ENCODE results near the gene FBXW12.
"Not testable (repeated sequence)": the region's sequence is repeated elsewhere in the genome, so short reads cannot be mapped to it uniquely, and the experiment has no call there.

Gene FBXW12

DNA sequence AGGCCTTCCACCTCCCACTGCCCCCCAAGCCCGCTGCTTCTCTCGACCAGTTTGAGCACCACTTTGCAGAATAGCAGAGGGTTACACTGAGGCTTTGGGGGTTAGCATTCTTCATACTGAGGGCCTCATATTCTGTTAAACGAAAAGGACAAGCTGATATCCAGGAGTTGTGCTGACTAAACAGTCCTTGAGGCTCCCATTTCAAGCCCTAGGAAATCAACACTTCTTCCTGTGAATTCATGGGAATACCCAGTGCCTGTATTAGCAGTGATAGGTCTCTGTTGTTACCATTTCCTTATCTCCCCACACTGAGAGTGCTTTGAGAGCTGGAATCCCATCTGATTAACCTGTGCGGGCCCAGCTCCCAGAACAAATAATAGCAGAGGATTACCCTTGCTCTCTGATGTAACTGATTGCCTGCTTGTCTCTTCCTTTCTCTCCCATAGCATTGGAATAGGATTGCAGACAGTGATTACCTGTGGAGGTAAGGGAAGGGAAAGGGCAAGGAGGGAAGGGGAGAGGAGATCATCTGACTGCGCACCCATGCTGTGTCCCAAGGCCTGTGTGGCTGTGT lies 930 bp downstream of the FBXW12 start:
- no peak for DNase-seq

DNA sequence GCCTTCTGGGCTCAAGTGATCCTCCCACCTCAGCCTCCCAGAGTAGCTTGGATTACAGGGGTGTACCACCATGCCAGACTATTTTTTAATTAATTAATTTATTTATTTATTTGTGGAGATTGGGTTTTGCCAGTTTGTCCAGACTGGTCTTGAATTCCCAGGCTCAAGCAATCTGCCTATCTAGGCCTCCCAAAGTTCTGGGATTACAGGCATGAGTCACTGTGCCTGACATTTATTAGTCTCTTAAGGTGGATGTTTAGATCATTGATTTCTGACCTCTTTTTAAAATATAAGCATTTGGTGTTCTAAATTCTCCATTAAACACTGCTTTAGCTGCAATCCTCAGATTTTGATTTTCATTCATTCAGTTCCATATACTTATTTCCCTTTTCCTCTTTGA lies 15.6 kb downstream of the FBXW12 start:
- DNase-seq: no peak

DNA sequence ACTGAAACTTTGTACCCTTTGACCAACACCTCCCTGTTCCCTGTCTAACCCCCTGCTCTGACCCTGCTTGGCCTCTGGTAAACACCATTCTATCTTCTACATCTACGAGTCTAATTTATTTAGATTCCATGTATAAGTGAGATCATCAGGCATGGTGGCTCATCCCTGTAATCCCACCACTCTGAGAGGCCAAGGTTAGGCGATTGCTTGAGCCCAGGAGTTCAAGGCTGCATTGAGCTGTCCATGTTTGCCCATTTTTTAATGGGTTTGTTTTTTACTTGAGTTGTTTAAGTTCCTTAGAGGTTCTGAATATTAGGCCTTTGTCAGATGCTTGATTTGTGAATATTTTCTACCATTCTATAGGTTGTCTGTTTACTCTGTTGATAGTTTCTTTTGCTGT lies 16.9 kb downstream of the FBXW12 start:
- DNase-seq: no peak

DNA sequence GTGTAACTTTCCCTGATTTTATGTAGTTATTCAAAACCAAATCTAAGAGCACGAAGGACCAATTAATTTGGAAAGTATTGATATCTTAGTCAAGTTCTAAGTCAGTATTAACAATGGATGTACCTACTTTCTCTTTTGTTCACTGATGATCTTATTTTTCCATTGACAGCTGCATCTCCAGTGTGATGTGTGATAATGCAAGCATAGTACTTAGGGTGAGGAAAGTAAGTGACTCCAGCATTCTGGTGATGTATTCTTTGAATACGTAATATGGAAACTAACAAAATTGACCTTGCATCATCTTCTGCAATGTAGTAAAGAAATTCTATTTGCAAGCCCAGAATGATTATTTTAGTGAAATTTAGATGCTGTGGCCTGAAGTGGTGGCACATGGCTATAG lies 22.4 kb downstream of the FBXW12 start:
- no peak for DNase-seq

DNA sequence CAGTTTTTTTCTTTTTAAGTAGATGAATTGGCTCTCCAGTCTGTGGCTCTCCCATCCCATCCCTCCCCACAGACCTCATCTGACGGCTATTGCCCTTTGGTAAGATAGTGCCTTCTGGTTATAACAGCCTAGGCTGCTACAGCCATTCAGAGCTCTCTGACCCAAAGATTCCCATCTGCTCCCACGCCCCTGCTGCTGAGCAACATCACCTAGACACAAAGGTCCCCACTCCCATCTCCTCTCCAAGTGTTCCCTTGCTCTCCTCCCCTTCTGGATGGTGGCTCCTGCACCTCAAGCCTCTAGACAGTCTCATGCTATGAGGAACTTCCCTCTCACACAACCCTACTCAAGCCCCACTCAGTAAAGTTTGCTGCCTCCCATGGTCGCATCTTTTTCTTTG lies 23.7 kb downstream of the FBXW12 start:
- no peak for DNase-seq

DNA sequence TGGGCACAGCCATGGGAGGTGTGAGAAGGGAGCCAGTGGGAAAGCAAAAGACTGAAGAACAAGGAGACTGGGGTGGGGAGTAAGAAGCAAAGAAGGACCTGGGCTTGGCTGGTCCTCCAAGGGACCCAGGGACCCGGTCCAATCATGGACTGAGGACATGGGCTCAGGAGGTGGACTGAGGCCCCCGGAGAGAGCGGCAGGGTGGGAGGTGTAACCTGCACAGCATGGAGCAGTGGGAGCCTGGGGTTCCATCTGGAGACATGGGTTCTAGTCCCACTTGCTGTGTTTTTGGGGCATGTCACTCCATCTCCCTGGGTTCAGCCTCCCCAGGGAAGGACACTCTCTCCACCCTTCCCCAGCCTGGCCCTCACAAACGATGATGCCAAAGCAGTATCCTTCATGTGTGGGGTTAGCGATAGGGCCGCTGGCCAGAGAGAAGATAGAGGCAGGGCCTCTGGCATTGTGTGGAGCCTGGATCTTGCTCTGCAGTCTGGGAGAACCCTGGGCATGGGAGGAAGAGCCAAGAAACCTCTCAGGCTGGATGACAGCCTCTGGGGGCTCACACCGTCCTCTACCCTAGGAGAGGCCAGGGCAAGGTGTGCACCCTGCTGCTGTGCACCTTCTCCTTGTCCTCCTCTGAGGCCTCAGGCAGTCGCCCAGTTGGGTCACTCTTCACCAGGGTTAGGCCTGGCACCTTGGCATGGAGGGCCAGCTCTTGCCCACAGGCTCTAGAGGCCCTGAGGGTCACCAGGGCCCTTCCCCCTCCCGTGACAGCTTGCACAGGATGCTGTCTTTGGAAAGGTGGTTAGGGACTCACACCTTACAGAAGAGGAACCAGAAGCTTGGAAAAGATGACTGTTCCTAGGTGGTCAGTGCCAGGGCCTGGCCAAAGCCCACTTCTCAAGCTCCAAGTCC lies 26.0 kb downstream of the FBXW12 start:
- no peak for DNase-seq

DNA sequence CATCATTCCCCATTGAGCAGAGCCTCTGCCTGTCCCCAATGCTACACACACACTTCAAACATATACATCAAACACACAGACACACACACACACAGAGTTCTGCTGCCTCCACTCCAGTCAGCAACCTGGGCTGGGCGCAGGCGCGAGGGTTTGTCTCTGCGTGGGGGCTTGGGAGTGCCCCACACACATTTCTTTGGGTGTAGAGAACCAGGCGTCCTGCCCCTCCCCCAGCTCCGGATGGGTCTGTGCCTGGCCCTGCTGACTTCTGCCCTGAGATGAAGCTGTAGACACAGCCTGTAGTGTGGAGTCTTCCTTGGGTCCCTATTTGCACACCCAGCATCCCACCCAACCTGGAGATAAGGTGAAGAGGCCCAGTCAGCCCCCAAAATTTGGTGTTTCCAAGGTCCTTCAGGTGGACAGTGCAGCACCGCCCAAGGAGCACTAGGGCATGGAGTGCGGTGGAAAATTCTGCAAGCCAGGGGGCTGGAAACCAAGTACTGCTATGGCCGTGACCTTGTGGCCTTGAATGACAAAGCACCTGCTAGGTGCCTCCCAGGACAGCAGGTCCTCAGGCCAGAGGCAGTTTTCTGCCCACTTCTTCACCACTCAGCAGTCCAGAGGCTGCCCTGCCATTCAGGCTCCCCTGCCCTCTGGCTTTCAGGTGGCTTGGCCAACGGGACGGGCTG lies 26.8 kb downstream of the FBXW12 start:
- no peak for DNase-seq

DNA sequence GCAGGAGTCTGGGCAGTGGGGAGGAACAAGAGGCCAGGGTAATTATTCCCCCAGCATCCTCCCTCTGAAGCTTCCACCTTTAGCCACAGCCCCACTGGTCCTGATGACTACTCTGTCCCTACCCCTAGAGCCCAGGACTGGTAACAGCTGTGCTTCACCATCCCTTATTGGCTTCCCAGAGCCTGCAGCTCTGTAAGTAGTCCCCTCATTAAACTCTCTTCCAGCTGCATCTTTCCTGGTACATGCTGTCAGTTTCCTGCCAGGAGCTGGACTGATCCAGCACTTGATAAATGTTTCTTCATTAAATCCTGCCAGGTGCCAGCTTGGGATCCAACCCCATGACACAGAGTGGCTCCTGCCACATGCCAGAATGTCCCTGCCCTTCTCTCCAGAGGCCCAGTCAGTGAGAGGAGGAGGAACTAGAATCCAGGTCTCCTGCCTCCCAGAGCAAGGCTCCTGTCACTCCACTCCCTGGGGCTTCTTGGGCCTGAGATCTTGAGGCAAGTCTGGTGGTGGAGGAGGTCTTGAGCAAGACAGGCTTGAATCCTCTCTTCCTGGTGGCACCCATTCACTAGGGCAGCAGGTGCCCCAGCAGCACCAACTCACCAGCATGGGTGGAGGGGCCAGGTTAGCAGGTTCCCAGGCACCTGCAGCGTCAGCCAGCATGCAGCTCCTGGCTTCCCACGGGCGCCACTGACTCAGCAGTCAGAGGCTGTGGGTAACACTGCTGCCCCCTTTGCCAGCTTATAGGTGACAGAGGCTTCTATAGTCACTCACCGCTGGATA lies 27.6 kb downstream of the FBXW12 start:
- no peak for DNase-seq

DNA sequence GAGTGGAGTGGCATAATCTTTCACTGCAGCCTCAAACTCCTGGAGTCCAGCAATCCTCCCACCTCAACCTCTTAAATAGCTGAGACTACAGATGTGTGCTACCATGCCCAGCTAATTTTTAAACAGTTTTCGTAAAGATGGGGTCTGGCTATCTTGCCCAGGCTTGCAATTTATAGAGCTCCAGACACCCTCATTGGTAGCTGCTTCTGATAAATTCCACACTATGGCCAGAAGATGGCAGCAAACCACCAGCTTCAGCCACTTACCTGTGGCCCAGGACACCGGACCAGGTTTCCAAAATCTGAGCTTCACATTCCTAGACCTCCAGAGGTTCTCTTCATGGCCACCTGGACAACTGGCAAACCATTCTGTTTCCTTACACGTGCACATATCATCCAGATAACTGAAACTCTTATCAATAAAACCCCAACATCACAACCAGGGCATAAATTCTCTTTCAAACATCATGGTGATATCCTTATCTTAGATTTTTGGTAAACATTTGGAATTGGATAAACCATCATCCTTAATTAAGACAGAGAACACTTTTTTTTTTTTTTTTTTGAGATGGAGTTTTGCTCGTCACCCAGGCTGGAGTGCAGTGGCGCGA lies 28.9 kb downstream of the FBXW12 start:
- DNase-seq: peak; percentile 31 to 56

DNA sequence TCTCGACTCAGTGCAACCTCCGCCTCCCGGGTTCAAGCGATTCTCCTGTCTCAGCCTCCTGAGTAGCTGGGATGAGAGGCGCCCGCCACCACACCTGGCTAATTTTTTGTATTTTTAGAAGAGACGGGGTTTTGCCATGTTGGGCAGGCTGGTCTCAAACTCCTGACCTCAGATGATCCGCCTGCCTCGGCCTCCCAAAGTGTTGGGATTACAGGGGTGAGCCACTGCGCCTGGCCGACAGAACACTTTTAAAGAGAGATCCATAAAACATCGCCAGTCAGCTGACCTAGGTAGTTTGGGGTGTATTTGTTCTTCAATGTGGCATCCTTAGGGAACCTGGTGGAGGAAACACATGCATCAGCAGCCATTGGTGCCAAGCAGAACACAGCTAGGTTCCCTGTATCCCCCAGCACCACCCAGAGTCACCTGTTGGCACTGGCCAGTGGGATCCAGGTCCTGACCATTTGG lies 29.4 kb downstream of the FBXW12 start:
- not testable (repeated sequence) for DNase-seq

DNA sequence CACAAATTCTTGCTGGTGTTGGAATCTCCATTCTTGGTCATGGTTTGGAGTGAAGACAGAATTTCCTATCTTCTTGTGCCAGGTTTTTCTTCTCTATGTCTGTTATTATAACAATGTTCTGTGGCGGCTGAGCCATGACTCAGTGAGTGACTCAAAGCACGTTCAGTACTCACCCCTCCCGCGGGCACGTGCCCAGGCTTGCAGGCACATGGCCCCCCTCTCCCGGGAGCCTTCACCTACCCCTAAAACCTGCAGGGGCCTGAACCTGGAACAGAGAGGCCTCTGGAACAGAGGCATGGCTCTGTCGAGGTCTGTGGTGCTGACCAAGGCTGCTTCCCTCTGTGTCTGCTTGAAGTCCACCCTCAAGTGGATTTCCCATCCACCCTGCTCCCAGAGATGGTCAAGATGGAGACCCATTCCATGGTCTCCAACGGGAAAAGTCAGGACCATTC lies 30.3 kb downstream of the FBXW12 start:
- no peak for DNase-seq

DNA sequence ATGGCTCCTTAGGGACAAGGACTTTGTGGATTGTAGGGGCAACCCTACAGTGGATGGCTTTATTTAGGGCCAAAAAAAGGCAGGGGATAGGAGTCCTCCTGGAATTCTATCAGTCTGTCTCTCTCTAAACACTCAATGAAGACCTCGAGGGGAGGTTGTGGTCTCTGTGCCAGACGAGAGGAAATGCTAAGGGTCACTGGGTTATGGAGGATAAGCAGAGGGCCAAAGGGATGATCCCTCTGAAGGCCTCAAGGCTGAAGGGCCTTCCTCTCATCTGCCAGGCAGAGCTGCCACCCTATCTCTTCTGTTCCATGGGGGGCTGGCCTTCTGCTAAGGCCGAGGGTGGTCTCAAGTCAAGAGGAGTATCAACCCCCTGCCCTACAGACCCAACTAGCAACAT lies 30.9 kb downstream of the FBXW12 start:
- no peak for DNase-seq

DNA sequence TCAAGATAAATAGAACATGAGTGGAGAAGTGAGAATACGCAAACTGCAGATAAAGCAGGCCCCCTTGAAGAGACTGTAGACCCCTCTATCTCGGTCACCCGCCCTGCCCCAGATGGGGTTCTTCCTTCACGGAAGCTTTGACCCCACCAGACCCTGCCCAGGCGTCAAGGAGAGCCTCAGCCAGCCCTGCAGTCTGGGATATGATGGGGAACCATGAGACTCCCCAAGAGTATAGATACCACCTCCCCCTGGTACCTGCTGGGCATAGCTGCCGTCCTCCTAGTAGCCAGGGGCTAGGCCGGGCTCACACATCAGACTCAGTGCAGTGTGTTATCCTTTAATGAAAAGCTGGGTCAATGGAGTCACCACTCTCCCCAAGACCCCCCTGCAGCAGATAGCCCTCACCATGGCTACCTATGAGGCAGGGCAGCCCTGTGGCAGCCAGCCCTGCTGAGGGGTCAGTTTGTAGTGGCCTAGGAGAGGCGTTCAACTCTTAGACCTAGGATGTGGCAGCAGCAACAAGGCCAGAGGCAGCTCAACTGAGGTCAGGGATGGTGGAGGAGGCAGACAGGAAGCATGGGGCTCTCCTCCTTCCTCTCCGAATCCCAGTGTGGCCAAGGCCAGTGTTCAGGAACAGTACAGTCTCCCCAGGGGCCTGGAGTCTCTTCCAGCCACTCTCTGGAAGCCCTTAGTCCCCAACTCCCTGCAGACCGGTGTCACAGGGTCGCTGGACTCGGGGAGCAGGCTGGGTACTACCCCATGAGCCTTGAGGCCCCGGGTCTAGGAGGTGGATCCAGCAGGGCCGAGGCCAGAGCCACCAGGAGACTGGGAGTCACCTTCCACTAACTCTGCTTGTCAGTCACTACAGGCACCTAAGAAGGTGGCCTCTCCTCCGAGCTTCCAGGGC lies 31.8 kb downstream of the FBXW12 start:
- no peak for DNase-seq

DNA sequence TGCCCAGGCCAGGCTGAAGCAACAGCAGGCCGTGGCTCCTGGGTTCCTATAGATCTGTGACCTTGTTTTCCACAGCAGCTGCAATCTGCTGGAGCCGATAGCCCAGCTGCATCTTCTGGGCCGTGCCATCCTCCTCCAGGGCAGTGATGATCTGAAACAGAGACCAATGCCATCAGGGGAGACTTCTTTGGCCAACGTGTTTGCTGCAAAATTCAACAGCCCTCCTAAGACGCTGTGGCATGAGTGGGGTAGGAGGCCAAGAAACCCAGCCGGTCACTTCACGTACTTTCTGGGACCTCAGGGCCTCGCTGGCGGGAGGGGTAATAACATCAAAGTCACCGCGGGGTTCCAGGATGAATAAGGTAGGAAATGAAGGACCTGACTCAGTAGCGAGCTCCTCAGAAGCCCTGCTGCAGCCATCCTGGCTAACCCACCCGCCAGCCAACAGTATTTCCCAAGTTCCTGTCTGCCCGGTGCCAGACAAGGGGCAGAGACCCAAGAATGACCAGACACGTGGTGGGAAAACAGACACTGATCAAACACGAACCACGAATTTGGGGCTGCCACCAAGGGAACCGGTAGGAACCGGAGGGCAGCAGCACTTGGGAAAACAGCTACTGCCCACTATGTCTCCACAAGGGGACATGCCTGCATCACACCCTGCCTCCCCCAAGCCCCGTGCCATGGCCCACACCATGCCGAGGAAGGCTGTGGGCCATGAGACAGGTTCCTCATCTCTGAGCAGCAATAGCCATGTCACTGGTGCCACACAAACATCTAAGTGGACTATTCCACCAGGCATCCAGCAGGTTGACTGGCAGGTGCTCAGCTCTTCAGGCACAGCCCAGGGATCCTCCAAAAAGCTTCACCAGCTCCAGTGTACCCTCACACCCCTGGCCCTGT lies 32.7 kb downstream of the FBXW12 start:
- DNase-seq: no peak

DNA sequence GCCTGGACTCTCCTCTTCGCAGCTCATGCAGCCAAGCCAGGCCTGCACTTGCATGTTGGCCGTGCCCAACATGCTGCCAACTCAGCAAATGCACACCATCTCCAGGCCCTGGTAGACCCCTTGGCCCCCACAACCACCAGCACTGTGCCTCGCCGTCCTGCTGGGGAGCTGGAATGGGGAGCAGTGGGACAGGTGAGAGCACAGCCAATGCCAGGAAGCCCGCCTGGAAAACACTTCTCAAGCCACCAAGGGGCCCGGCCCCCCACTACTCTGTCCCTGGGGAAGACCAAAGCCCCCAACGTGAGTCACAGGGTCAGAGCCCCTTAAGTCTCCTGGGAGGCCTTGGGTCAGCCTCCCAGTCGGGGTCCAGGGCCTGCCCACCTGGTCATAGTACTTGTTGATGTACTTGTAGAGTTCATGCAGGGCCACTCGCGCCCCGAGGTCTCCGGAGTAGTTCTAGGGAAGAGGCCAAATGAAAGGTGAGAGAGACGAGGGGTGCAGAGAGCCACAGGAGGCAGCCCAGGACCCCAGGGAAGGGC lies 33.4 kb downstream of the FBXW12 start:
- DNase-seq: no peak

DNA sequence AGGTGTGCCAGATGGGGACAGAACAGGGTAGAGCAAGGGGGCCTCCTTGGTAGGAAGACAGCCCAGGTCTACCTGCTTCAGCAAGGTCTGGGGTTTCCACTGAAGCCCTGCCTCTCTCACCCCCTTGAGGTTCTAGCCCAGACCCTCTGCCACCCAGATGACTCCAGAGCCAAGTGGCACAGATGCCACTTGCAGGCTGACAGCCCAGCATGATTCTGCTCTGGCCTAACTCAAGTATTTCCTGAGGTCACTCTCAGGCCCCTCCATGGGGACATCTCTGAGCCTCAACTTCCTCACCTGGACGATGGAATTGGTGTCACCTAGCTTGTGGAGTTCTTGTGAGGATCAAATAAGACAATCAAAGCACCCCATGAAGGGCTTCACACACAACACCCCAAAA lies 34.0 kb downstream of the FBXW12 start:
- DNase-seq: no peak

DNA sequence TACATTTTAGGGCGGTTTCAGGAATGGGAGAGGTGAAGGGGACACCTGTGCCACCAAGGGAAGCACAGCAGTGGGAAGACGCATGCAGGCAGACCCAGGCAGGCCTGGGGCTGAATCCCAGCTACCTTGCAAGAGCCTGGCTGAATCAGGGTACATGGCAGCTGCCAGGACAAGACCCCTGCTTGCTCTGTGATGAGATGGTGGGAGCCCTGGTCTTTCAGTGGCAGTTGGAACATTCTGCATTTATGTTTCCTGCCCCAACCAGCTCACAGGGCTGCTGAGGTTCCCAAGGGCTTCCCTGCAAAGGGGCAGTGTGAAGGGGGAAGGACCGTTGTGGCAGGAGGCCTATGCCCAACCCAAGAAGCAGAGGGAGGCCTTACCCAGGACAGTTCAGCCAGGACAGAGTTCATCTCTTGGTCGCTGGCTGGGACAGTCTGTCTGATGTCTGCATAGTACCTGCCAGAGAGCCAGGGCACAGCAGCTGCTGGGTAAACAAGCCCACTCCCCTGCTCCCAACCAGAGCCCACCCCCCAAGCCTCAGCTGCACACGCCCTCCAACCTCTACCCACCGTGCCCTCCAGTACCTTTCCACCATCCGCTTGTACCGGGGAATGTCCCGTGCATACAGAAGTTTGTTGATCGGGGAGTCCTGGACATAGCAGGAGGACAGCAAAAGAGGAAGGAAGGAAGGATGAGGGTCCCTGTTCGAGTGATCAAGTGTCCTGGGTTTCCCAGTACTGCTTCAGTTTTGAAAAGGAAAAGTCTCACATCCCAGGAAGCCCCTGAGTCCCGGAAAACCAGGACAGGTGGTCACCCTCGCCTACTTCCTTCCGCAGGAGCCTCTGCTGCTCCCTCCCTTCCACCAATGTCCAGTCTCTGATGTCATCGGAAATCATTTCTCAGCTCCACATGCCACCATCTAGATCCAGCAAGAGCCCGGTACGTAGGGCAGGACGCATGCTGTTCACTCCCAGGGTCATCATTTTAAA lies 34.7 kb downstream of the FBXW12 start:
- DNase-seq: peak in 1 of 2 experiments; percentile 0

DNA sequence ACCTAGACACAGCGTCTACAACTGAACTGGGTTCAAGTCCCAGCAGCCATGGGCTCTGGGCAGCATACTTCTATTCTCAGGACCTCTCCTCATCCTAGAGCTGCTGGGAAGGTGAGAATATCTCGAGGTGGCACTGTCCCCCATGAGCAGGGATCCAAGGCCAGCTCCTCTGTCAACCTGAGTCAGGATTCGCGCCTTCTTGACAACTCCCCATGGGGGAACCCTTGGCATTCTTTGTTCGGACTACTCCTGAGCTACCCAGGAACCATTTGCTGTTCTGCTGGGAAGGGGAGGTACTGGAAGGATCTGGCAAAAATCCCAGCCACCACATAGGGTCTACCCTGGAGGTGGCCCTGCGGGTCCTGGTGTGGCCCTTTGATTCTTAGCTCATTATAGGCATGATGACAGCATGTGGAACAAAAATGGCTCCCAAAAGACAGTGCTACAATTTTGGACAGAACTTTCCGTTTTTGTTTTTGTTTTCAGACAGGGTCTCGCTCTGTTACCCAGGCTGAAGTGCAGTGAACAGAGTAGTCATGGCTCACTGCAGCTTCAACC lies 35.6 kb downstream of the FBXW12 start:
- no peak for DNase-seq
